Stimulated activated effector memory CD8-positive, alpha-beta T cell treated with anti-CD3 and anti-CD28 coated beads, Interleukin-12 subunit alpha, Interleukin-12 subunit beta, amount 100 ng/mL, for 72 hours (primary cell): ENCODE measurements around the gene RPS6KC1.
"Not testable (repeated sequence)": the region's sequence is repeated elsewhere in the genome, so short reads cannot be mapped to it uniquely, and the experiment has no call there.

Source experiments
- ATAC-seq: fragments of 150-1000 bp; cut with Tn5 transposase; 2 replicates; pipeline ENCODE4 v1.10.0; 2021
- DNase-seq, 2 donors: peaks; one replicate each; pipeline ENCODE4 v3.0.0; 2021 to 2022; ENCODE audit warnings: low spot score in 2 of 2
- H3K27ac Mint-ChIP-seq: one replicate; pipeline ENCODE4 v1.8.0; 2022; ENCODE audit warnings: mild to moderate bottlenecking, mixed read lengths
- H3K36me3 Mint-ChIP-seq: one replicate; pipeline ENCODE4 v1.8.0; 2022; ENCODE audit warnings: mild to moderate bottlenecking, mixed read lengths
- H3K4me1 Mint-ChIP-seq: one replicate; pipeline ENCODE4 v1.8.0; 2022; ENCODE audit warnings: mixed read lengths
- H3K4me3 Mint-ChIP-seq: one replicate; pipeline ENCODE4 v1.8.0; 2022; ENCODE audit warnings: mild to moderate bottlenecking, mixed read lengths
- H3K9me3 Mint-ChIP-seq: one replicate; pipeline ENCODE4 v1.8.0; 2022; ENCODE audit warnings: mixed read lengths

The RPS6KC1 gene

GRCh38 chr1:213045321-213046226 is 5.5 kb upstream of the RPS6KC1 start:
- not testable (repeated sequence) for H3K4me3 Mint-ChIP-seq, H3K36me3 Mint-ChIP-seq, ATAC-seq, DNase-seq, H3K9me3 Mint-ChIP-seq, H3K27ac Mint-ChIP-seq
- H3K4me1 Mint-ChIP-seq = peaks cover 12% of the 10 kb centered on the region

- ATAC-seq = no peak
- no peak for DNase-seq
- Mint-ChIP-seq H3K27ac (no peak overlapping the region), H3K4me1 (peaks cover 28% of the 10 kb centered on the region), H3K36me3 (no peaks in the 10 kb centered on the region), H3K4me3 (no peak overlapping the region), H3K9me3 (peaks cover 8% of the 10 kb centered on the region)
Observed at GRCh38 chr1:213049232-213049631, 1.8 kb upstream of the RPS6KC1 start.

- peak; percentile 45 for ATAC-seq
- peak overlapping the region; percentile 83 for H3K4me3 Mint-ChIP-seq
- H3K4me1 Mint-ChIP-seq = peaks cover 28% of the 10 kb centered on the region
- no peak for DNase-seq
- peak overlapping the region; percentile 94 for H3K27ac Mint-ChIP-seq
- H3K36me3 Mint-ChIP-seq = no peaks in the 10 kb centered on the region
- H3K9me3 Mint-ChIP-seq = peaks cover 8% of the 10 kb centered on the region
Observed at GRCh38 chr1:213050745-213051126, 305 bp upstream of the RPS6KC1 start.

- Mint-ChIP-seq H3K9me3 (peaks cover 8% of the 10 kb centered on the region), H3K27ac (peak overlapping the region; percentile 94), H3K4me1 (peaks cover 34% of the 10 kb centered on the region), H3K4me3 (peak overlapping the region; percentile 83), H3K36me3 (no peaks in the 10 kb centered on the region)
- DNase-seq (no peak), ATAC-seq (no peak)
Observed at GRCh38 chr1:213051881-213052202, 801 bp downstream of the RPS6KC1 start.

GRCh38 chr1:213053455-213053854 is 2.4 kb downstream of the RPS6KC1 start:
- no peak for ATAC-seq
- H3K4me1 Mint-ChIP-seq = peaks cover 39% of the 10 kb centered on the region
- peaks cover 8% of the 10 kb centered on the region for H3K9me3 Mint-ChIP-seq
- no peaks in the 10 kb centered on the region for H3K36me3 Mint-ChIP-seq
- H3K27ac Mint-ChIP-seq = no peak overlapping the region
- no peak overlapping the region for H3K4me3 Mint-ChIP-seq
- no peak for DNase-seq

GRCh38 chr1:213054142-213054541 is 3.1 kb downstream of the RPS6KC1 start:
- Mint-ChIP-seq H3K4me1 (peaks cover 39% of the 10 kb centered on the region), H3K36me3 (no peaks in the 10 kb centered on the region), H3K9me3 (peaks cover 6% of the 10 kb centered on the region), H3K4me3 (no peak overlapping the region), H3K27ac (no peak overlapping the region)
- no peak for ATAC-seq
- DNase-seq = no peak

- Mint-ChIP-seq H3K9me3 (peaks cover 6% of the 10 kb centered on the region), H3K4me3 (no peak overlapping the region), H3K36me3 (no peaks in the 10 kb centered on the region), H3K27ac (no peak overlapping the region), H3K4me1 (peaks cover 39% of the 10 kb centered on the region)
- no peak for ATAC-seq
- no peak for DNase-seq
Observed at GRCh38 chr1:213054733-213055591, 3.9 kb downstream of the RPS6KC1 start.

GRCh38 chr1:213055767-213056166 is 4.7 kb downstream of the RPS6KC1 start:
- Mint-ChIP-seq H3K9me3 (peaks cover 2% of the 10 kb centered on the region), H3K4me3 (no peak overlapping the region), H3K27ac (no peak overlapping the region), H3K36me3 (no peaks in the 10 kb centered on the region), H3K4me1 (peaks cover 30% of the 10 kb centered on the region)
- DNase-seq = no peak
- ATAC-seq = no peak

GRCh38 chr1:213057264-213058059 is 6.4 kb downstream of the RPS6KC1 start:
- ATAC-seq (no peak), DNase-seq (no peak)
- peaks cover 26% of the 10 kb centered on the region for H3K4me1 Mint-ChIP-seq
- H3K9me3 Mint-ChIP-seq = peaks cover 2% of the 10 kb centered on the region
- H3K36me3 Mint-ChIP-seq = no peaks in the 10 kb centered on the region
- no peak overlapping the region for H3K4me3 Mint-ChIP-seq
- no peak overlapping the region for H3K27ac Mint-ChIP-seq

GRCh38 chr1:213060836-213061235 is 9.8 kb downstream of the RPS6KC1 start:
- Mint-ChIP-seq H3K4me1 (peaks cover 16% of the 10 kb centered on the region), H3K9me3 (peaks cover 2% of the 10 kb centered on the region), H3K4me3 (no peak overlapping the region), H3K36me3 (no peaks in the 10 kb centered on the region), H3K27ac (no peak overlapping the region)
- ATAC-seq = no peak
- no peak for DNase-seq

GRCh38 chr1:213061263-213061662 is 10.2 kb downstream of the RPS6KC1 start:
- Mint-ChIP-seq H3K4me3 (no peak overlapping the region), H3K27ac (no peak overlapping the region), H3K4me1 (peaks cover 16% of the 10 kb centered on the region), H3K36me3 (no peaks in the 10 kb centered on the region), H3K9me3 (peaks cover 2% of the 10 kb centered on the region)
- no peak for ATAC-seq
- no peak for DNase-seq

- Mint-ChIP-seq H3K27ac (no peak overlapping the region), H3K4me3 (no peak overlapping the region), H3K36me3 (no peaks in the 10 kb centered on the region), H3K9me3 (no peaks in the 10 kb centered on the region), H3K4me1 (peaks cover 14% of the 10 kb centered on the region)
- DNase-seq (no peak), ATAC-seq (no peak)
Observed at GRCh38 chr1:213065800-213066199, 14.8 kb downstream of the RPS6KC1 start.

- ATAC-seq (no peak), DNase-seq (no peak)
- H3K4me3 Mint-ChIP-seq = no peak overlapping the region
- no peaks in the 10 kb centered on the region for H3K9me3 Mint-ChIP-seq
- peaks cover 10% of the 10 kb centered on the region for H3K4me1 Mint-ChIP-seq
- no peak overlapping the region for H3K27ac Mint-ChIP-seq
- no peaks in the 10 kb centered on the region for H3K36me3 Mint-ChIP-seq
Observed at GRCh38 chr1:213066363-213066762, 15.3 kb downstream of the RPS6KC1 start.

GRCh38 chr1:213067352-213067751 is 16.3 kb downstream of the RPS6KC1 start:
- ATAC-seq = no peak
- Mint-ChIP-seq H3K4me3 (no peak overlapping the region), H3K27ac (no peak overlapping the region), H3K36me3 (no peaks in the 10 kb centered on the region), H3K4me1 (peaks cover 8% of the 10 kb centered on the region), H3K9me3 (no peaks in the 10 kb centered on the region)
- no peak for DNase-seq

- no peak overlapping the region for H3K27ac Mint-ChIP-seq
- H3K36me3 Mint-ChIP-seq = peaks cover 7% of the 10 kb centered on the region
- no peak overlapping the region for H3K4me3 Mint-ChIP-seq
- H3K4me1 Mint-ChIP-seq = peaks cover 11% of the 10 kb centered on the region
- ATAC-seq = peak; percentile 74
- no peaks in the 10 kb centered on the region for H3K9me3 Mint-ChIP-seq
- no peak for DNase-seq
Observed at GRCh38 chr1:213070406-213070805, 19.4 kb downstream of the RPS6KC1 start.
